Esophagus muscularis mucosa (tissue), 4 donors: ENCODE data around the gene SYNDIG1. TPM values are rescaled to one million over a fixed set of nuclear protein-coding genes. Genes with fewer than 3 reads are reported as not detected.

Experiments
- DNase-seq: peaks from one replicate; pipeline ENCODE4 v3.0.0-alpha.2; 2017; ENCODE audit errors: extremely low spot score
- H3K27ac ChIP-seq, 4 donors: fragments of 200-600 bp; sonication (generic); replicated peaks in 1 of 4; 1 replicate in 3 of 4; 2 replicates in 1 of 4; pipeline ENCODE4 v1.5.1; 2016 to 2019; ENCODE audit warnings: mild to moderate bottlenecking in 1 of 4
- H3K27me3 ChIP-seq, 4 donors: fragments of 200-600 bp; sonication (generic); one replicate each; pipeline versions ENCODE4 v1.5.1 to v1.6.0; 2016 to 2019
- H3K36me3 ChIP-seq, 4 donors: fragments of 200-600 bp; sonication (generic); one replicate each; pipeline ENCODE4 v1.5.1; 2016 to 2019
- H3K4me1 ChIP-seq, 4 donors: fragments of 200-600 bp; sonication (generic); one replicate each; pipeline ENCODE4 v1.5.1; 2016 to 2019
- H3K4me3 ChIP-seq, 4 donors: fragments of 200-600 bp; sonication (generic); 1 replicate in 2 of 4; 2 replicates in 2 of 4; pipeline ENCODE4 v1.5.1; 2016 to 2019; ENCODE audit warnings: mild to moderate bottlenecking in 4 of 4, moderate library complexity in 1 of 4
- H3K9me3 ChIP-seq, 4 donors: fragments of 200-600 bp; sonication (generic); 1 replicate in 3 of 4; 2 replicates in 1 of 4; pipeline ENCODE4 v1.5.1; 2016 to 2019
- EP300 ChIP-seq: sonication (generic); formaldehyde crosslinking; IDR thresholded peaks from one replicate; pipeline ENCODE4 v1.6.1; 2017; ENCODE audit warnings: antibody characterized with exemption
- POLR2A ChIP-seq: fragments of 450-650 bp; IDR thresholded peaks from one replicate; pipeline ENCODE4 v1.6.1; 2017; ENCODE audit warnings: antibody characterized with exemption, moderate library complexity, mild to moderate bottlenecking, low read depth
- POLR2AphosphoS5 ChIP-seq, 2 donors: sonication (generic); formaldehyde crosslinking; IDR thresholded peaks; one replicate each; pipeline ENCODE4 v1.6.1; 2017; ENCODE audit warnings: antibody characterized with exemption in 2 of 2
- WGBS: methylation state at CpG from one replicate; pipeline ENCODE4 v1.1.5; 2018; 5-methylcytosine and 5-hydroxymethylcytosine counted together
- intact Hi-C: fragments of 100-400 bp; cut with DNase I; formaldehyde crosslinking; loops from one replicate; pipeline ENCODE4 v1.15.1; 2023
- total RNA-seq, 4 donors: library from RNA; depleted of rRNA; stranded (reverse); fragments of >200 nt; gene quantifications; one replicate each; pipeline versions ENCODE4 v1.1.0 to v1.2.1, GENCODE V29; 2016
- TF ChIP-seq, protein P1 (sequence below), 3 experiments: fragments of 200-600 bp in 2 of 3; fragments of 450-650 bp in 1 of 3; sonication (generic) in 2 of 3; IDR thresholded peaks; one replicate each; pipeline ENCODE4 v1.5.1; 2017 to 2019; ENCODE audit warnings: antibody characterized with exemption in 3 of 3, mild to moderate bottlenecking in 2 of 3, moderate library complexity in 1 of 3

The SYNDIG1 gene
- total RNA-seq, 4 donors from 2014 or later = not detected

DNA sequence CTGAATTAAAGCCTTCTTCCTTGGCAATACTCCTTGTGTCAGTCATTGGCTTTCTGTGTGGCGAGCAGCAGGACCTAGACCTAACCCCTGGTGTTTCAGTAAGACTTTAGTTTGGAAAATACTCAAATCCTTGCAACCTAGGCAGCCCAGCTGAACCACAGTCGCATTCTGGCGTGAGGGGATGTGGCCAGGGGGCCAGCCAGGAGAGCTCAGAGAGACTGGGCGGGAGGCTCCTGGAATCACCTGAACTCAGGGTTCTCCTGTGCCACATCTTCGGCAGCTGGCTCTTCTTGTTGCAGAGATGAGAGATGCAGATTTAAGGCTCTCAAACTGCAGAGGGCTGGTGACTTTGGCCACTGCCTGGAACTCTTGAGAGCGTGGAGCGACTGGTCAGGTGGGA is 102.7 kb downstream of the SYNDIG1 start:
- H3K27me3 ChIP-seq = peaks cover 0 to 7% (median 0%) of the 10 kb centered on the region in 4 donors
- WGBS = 91% methylated on average over 6 of the region's 7 CpGs
- H3K4me3 ChIP-seq = no peak overlapping the region
- intact Hi-C loops = no loop called here
- no peaks in the 10 kb centered on the region for H3K36me3 ChIP-seq
- H3K4me1 ChIP-seq = no peaks in the 10 kb centered on the region
- TF ChIP-seq EP300 (no peak), POLR2A (no peak), POLR2AphosphoS5 (IDR thresholded peaks at IDR 0.05) (no peak)
- TF ChIP-seq, protein P1, sequence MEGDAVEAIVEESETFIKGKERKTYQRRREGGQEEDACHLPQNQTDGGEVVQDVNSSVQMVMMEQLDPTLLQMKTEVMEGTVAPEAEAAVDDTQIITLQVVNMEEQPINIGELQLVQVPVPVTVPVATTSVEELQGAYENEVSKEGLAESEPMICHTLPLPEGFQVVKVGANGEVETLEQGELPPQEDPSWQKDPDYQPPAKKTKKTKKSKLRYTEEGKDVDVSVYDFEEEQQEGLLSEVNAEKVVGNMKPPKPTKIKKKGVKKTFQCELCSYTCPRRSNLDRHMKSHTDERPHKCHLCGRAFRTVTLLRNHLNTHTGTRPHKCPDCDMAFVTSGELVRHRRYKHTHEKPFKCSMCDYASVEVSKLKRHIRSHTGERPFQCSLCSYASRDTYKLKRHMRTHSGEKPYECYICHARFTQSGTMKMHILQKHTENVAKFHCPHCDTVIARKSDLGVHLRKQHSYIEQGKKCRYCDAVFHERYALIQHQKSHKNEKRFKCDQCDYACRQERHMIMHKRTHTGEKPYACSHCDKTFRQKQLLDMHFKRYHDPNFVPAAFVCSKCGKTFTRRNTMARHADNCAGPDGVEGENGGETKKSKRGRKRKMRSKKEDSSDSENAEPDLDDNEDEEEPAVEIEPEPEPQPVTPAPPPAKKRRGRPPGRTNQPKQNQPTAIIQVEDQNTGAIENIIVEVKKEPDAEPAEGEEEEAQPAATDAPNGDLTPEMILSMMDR (IDR thresholded peaks at IDR 0.05) = no peak
- no peak overlapping the region for H3K27ac ChIP-seq
- DNase-seq = peak; percentile 75
- no peaks in the 10 kb centered on the region for H3K9me3 ChIP-seq

GRCh38 chr20:24572862-24573261 is 103.4 kb downstream of the SYNDIG1 start:
- Histone ChIP-seq H3K36me3 (no peaks in the 10 kb centered on the region), H3K9me3 (no peaks in the 10 kb centered on the region), H3K27ac (no peak overlapping the region), H3K4me1 (no peaks in the 10 kb centered on the region), H3K4me3 (no peak overlapping the region), H3K27me3 (no peaks in the 10 kb centered on the region)
- peak; percentile 57 for DNase-seq
- WGBS = 92% methylated on average over 5 of the region's 5 CpGs
- intact Hi-C loops = no loop called here
- no peak for TF ChIP-seq POLR2A
- TF ChIP-seq EP300 = no peak
- TF ChIP-seq, protein P1 (IDR thresholded peaks at IDR 0.05) = no peak
- no peak for TF ChIP-seq POLR2AphosphoS5 (IDR thresholded peaks at IDR 0.05)

- WGBS = 93% methylated on average over 6 of the region's 6 CpGs
Observed at GRCh38 chr20:24573557-24573956, 104.1 kb downstream of the SYNDIG1 start.

DNA sequence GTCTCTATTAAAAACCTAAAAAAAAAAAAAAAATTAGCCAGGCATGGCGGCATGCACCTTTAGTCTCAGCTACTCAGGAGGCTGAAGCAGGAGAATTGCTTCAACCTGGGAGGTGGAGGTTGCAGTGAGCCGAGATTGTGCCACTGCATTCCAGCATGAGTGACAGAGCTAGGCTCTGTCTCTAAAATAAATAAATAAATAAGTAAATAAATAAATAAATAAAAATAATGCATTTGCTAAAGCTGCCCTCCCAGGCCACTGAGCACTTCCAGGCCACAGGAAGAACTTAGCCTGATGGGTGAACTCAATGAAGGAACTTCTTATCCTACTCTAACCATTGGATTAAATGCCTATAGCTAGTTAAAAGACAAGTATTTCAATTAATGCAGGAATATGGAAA is 104.9 kb downstream of the SYNDIG1 start:
- H3K36me3 ChIP-seq = no peaks in the 10 kb centered on the region
- H3K27ac ChIP-seq = no peak overlapping the region
- TF ChIP-seq POLR2A (no peak), EP300 (no peak), POLR2AphosphoS5 (IDR thresholded peaks at IDR 0.05) (no peak)
- TF ChIP-seq, protein P1 (IDR thresholded peaks at IDR 0.05) = no peak
- WGBS = 90% methylated on average over 2 of the region's 2 CpGs
- no peaks in the 10 kb centered on the region for H3K9me3 ChIP-seq
- no peaks in the 10 kb centered on the region for H3K4me1 ChIP-seq
- intact Hi-C loops = no loop called here
- H3K4me3 ChIP-seq = no peak overlapping the region
- H3K27me3 ChIP-seq = no peaks in the 10 kb centered on the region
- DNase-seq = no peak

More at GRCh38 chr20:24573557-24573956, 104.1 kb downstream of the SYNDIG1 start:
- TF ChIP-seq, protein P1 (IDR thresholded peaks at IDR 0.05) = no peak
- TF ChIP-seq EP300 (no peak), POLR2AphosphoS5 (IDR thresholded peaks at IDR 0.05) (no peak), POLR2A (no peak)
- Histone ChIP-seq H3K27me3 (no peaks in the 10 kb centered on the region), H3K4me3 (no peak overlapping the region), H3K9me3 (no peaks in the 10 kb centered on the region), H3K27ac (no peak overlapping the region), H3K36me3 (no peaks in the 10 kb centered on the region), H3K4me1 (no peaks in the 10 kb centered on the region)
- DNase-seq = peak; percentile 87
- intact Hi-C loops = no loop called here

GRCh38 chr20:24574797-24575196 is 105.4 kb downstream of the SYNDIG1 start:
- TF ChIP-seq POLR2AphosphoS5 (IDR thresholded peaks at IDR 0.05) = no peak
- TF ChIP-seq, protein P1 (IDR thresholded peaks at IDR 0.05) = no peak
- TF ChIP-seq POLR2A = no peak
- no peak for TF ChIP-seq EP300
- intact Hi-C loops = no loop called here
- Histone ChIP-seq H3K9me3 (no peaks in the 10 kb centered on the region), H3K4me3 (no peak overlapping the region), H3K36me3 (no peaks in the 10 kb centered on the region), H3K27me3 (no peaks in the 10 kb centered on the region), H3K27ac (no peak overlapping the region), H3K4me1 (no peaks in the 10 kb centered on the region)
- peak; percentile 70 for DNase-seq
- WGBS = 75% methylated on average over 5 of the region's 5 CpGs
